NCI-H1105 (cell line): ENCODE results near the gene TCP11L2.
"Not testable (repeated sequence)": the region's sequence is repeated elsewhere in the genome, so short reads cannot be mapped to it uniquely, and the experiment has no call there.

Source experiments
- DNase-seq: peaks from one replicate; lab custom pipeline; 2025; lab: John Stamatoyannopoulos, UW

TCP11L2 gene

GRCh38 chr12:106284358-106285105 is 18.0 kb upstream of the TCP11L2 start:
- DNase-seq = no peak

GRCh38 chr12:106285982-106286381 is 16.6 kb upstream of the TCP11L2 start:
- DNase-seq = no peak

GRCh38 chr12:106286576-106287162 is 15.9 kb upstream of the TCP11L2 start:
- DNase-seq = not testable (repeated sequence)

GRCh38 chr12:106287364-106287763 is 15.2 kb upstream of the TCP11L2 start:
- no peak for DNase-seq

- DNase-seq = no peak
Measured at GRCh38 chr12:106288101-106288493, 14.4 kb upstream of the TCP11L2 start.

- DNase-seq = no peak
Measured at GRCh38 chr12:106288494-106289195, 13.9 kb upstream of the TCP11L2 start.

- DNase-seq = no peak
Measured at GRCh38 chr12:106289196-106289681, 13.3 kb upstream of the TCP11L2 start.

GRCh38 chr12:106290666-106291065 is 11.9 kb upstream of the TCP11L2 start:
- DNase-seq = no peak

- peak; percentile 15 for DNase-seq
Measured at GRCh38 chr12:106291342-106291741, 11.2 kb upstream of the TCP11L2 start.

- no peak for DNase-seq
Measured at GRCh38 chr12:106292339-106292738, 10.2 kb upstream of the TCP11L2 start.

GRCh38 chr12:106296179-106296877 is 6.2 kb upstream of the TCP11L2 start:
- DNase-seq = no peak

- DNase-seq = no peak
Measured at GRCh38 chr12:106297075-106297474, 5.5 kb upstream of the TCP11L2 start.

- no peak for DNase-seq
Measured at GRCh38 chr12:106297681-106298080, 4.9 kb upstream of the TCP11L2 start.

GRCh38 chr12:106299202-106299774 is 3.2 kb upstream of the TCP11L2 start:
- DNase-seq = no peak

- no peak for DNase-seq
Measured at GRCh38 chr12:106300761-106301160, 1.8 kb upstream of the TCP11L2 start.

GRCh38 chr12:106301241-106301610 is 1.3 kb upstream of the TCP11L2 start:
- no peak for DNase-seq

GRCh38 chr12:106301611-106302321 is 767 bp upstream of the TCP11L2 start:
- peak; percentile 61 for DNase-seq

GRCh38 chr12:106303202-106303820 is 778 bp downstream of the TCP11L2 start:
- DNase-seq = peak; percentile 70

- no peak for DNase-seq
Measured at GRCh38 chr12:106304001-106304421, 1.5 kb downstream of the TCP11L2 start.

- no peak for DNase-seq
Measured at GRCh38 chr12:106304797-106305196, 2.3 kb downstream of the TCP11L2 start.

GRCh38 chr12:106305376-106305775 is 2.8 kb downstream of the TCP11L2 start:
- DNase-seq = no peak
